RWPE1 (cell line): ENCODE results near the gene GPR42.
A peak's percentile ranks its signal among the peaks of the same experiment; 100 is the strongest.

Source experiments
- CTCF ChIA-PET: fragments of 350-600 bp; sonication (Branson Sonifier 250); formaldehyde crosslinking; extraction: SDS; loops from one replicate; lab custom pipeline; 2021; lab: Yijun Ruan, JAX
- POLR2A ChIA-PET: fragments of 400-600 bp; formaldehyde crosslinking; extraction: SDS; loops from one replicate; lab custom pipeline; 2020; ENCODE audit warnings: antibody characterized with exemption; ENCODE audit not compliant: low non-redundant PET; lab: Yijun Ruan, JAX
- DNase-seq: peaks from one replicate; pipeline ENCODE4 v3.0.0; 2012; ENCODE audit warnings: low spot score
- H3K27ac ChIP-seq: fragments of 450-650 bp; 2 replicates; pipeline ENCODE4 v1.5.1; 2017
- CTCF ChIP-seq: fragments of 450-650 bp; conservative IDR thresholded peaks from 2 replicates; pipeline ENCODE4 v1.5.1; 2017; ENCODE audit warnings: low read depth, mild to moderate bottlenecking

Gene GPR42

DNA sequence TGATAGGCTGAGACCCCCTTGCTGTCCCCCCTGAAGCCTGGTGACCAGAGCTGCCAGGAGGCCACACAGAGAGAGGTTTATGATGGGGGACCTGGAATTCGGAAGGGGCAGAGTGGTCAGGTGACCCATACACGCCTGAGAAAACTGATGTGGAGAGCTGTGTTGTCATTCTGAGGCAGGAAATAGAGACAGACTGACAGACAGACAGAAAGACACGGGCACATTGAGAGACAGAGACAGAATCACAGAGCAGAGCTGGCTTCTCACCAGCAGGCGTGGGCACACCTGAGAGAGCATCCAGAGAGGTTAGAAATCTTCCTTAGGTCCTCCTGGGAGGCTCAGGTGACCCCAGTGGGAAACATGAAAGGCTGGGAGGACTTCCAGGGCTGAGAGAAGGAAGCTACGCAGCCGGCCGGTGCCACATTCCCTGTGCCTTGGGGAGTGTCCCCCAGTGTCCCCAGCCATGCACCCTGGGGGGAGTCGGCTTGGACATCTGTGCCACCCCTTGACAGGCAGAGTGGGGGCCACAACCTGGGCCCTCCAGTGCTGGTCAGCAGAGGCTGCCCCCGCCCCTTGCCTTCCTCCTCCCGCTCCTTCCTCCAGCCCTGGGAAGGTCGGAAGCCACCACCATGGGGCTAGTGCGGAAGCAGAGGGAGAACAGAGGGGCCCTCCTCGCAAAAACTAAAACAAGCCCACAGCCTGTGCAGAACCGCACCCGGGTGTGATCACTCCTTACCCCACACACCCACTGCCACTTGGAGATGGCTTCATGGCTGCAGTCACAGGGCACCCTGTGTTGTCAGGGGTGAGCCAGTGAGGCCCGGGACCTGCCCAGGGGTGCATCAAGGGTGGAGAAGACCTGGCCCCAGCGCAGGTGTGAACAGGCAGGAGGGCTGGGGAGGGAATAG, 21.0 kb upstream of the GPR42 start:
- TF ChIP-seq CTCF, result no peak
- H3K27ac ChIP-seq, result no peak overlapping the region
- DNase-seq, result no peak
- ChIA-PET CTCF (interaction anchor here (0.6 to 1.8 kb wide), 2 partner anchors 75 to 145 kb away, joined by 3 to 8 read pairs; no protein-coding TSS in a partner anchor), POLR2A (no interaction called here)

DNA sequence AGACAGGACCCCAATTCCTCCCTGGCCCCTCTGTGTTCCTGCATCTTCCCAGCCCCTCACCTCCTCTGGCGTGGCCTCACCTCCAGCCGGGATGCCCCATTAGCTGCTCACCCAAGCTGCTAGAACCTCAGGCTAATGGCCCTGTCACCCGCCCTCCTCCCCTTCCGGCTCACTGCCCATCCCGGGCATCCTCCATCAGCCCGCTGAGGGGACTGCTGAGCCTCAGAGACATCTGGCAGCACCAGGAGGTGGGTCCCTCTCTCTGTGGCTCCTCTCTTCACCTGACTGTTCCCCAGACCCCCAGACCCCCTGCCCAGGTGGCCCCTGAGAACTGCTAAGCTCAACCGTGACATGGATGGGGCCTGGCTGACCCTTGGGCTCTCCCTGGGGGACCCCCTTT, 20.3 kb upstream of the GPR42 start:
- POLR2A ChIA-PET, result no interaction called here
- no peak for TF ChIP-seq CTCF
- no peak overlapping the region for H3K27ac ChIP-seq
- CTCF ChIA-PET, result interaction anchor here (0.6 to 0.8 kb wide), 2 partner anchors 54 to 76 kb away, joined by 3 read pairs; no protein-coding TSS in a partner anchor
- DNase-seq, result no peak

DNA sequence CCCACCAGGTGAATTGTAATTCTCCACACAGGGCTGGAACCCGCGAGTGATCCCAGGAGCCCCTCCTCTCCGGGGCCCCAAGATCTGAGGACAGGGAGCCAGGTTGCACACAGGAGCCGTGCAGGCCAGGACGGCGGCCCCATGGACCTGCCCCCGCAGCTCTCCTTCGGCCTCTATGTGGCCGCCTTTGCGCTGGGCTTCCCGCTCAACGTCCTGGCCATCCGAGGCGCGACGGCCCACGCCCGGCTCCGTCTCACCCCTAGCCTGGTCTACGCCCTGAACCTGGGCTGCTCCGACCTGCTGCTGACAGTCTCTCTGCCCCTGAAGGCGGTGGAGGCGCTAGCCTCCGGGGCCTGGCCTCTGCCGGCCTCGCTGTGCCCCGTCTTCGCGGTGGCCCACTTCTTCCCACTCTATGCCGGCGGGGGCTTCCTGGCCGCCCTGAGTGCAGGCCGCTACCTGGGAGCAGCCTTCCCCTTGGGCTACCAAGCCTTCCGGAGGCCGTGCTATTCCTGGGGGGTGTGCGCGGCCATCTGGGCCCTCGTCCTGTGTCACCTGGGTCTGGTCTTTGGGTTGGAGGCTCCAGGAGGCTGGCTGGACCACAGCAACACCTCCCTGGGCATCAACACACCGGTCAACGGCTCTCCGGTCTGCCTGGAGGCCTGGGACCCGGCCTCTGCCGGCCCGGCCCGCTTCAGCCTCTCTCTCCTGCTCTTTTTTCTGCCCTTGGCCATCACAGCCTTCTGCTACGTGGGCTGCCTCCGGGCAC, 19.3 kb upstream of the GPR42 start:
- POLR2A ChIA-PET, result no interaction called here
- CTCF ChIA-PET, result interaction anchor here (0.8 to 1.9 kb wide), 2 partner anchors 53 to 142 kb away, joined by 3 to 6 read pairs; no protein-coding TSS in a partner anchor
- DNase-seq, result no peak
- H3K27ac ChIP-seq, result no peak overlapping the region
- TF ChIP-seq CTCF, result no peak

DNA sequence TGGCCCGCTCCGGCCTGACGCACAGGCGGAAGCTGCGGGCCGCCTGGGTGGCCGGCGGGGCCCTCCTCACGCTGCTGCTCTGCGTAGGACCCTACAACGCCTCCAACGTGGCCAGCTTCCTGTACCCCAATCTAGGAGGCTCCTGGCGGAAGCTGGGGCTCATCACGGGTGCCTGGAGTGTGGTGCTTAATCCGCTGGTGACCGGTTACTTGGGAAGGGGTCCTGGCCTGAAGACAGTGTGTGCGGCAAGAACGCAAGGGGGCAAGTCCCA, 18.8 kb upstream of the GPR42 start:
- H3K27ac ChIP-seq, result no peak overlapping the region
- DNase-seq, result no peak
- TF ChIP-seq CTCF, result no peak
- CTCF ChIA-PET, result interaction anchor here (0.6 to 2.7 kb wide), 14 partner anchors 10 to 560 kb away, joined by 3 to 52 read pairs (median 4); no protein-coding TSS in a partner anchor
- POLR2A ChIA-PET, result no interaction called here

DNA sequence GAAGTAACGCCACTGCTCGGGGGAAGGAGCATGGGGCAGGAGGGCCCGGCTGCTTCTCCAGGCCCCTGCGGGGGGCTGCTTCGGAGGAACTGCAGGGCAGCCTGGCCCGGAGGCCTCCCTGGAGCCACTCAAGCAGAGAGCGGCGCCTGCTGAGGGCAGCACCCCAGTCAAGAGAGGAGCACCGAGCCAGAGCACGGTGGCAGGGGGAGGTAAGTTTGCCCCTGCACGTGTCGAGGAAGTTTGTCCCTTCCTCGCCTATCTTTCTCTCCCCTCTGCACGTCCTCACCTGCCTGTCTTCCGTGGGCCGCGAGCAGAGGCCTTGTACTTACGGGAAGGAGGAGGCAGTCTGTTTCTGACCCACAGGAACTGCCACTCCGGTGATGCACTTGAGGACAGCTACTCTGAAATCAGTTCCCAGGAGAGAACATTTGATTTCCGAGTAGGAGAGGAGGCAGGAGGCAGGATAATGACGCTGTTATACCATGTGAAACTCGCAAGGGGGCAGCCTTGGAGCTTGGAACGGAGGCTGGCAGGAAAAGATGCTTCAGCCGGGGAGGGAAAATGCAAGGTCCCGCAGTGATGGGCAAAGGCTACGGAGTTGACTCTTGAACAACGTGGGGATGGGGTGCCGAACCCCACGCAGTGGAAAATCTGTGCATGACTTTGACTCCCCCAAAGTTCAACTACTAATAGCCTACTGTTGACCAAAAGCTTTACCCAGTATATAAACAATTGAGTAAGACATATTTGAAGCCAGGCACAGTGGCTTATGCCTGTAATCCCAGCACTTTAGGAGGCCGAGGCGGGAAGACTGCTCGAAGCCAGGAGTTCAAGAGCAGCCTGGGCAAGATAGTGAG, 18.2 kb upstream of the GPR42 start:
- H3K27ac ChIP-seq, result no peak overlapping the region
- peak; percentile 83 for TF ChIP-seq CTCF
- POLR2A ChIA-PET, result no interaction called here
- CTCF ChIA-PET, result interaction anchor here (0.5 to 2.7 kb wide), 25 partner anchors 8 to 560 kb away, joined by 3 to 52 read pairs (median 4); no protein-coding TSS in a partner anchor
- peak; percentile 86 for DNase-seq
